ENCODE measurements around the gene PIEZO2.
"Not testable (repeated sequence)": the region's sequence is repeated elsewhere in the genome, so short reads cannot be mapped to it uniquely, and the experiment has no call there.

The PIEZO2 gene

DNA sequence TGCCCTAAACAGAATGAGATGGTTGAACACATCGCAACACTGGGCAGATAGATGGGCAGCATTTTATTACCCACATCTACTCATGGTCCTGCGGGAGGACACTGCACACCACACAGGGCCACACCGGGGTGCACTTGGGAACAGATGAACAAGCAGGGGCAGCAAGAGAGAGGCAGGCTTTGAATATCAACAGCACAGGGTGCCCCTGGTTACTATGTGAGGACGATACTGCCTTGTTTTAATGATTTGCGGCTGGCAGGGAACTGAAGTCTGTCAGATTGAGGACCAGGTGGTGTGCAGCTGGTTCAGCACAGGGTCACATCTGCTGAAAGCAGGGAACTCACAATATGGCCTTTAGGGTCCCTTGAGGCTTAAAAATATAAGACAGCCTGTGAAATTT lies 195.7 kb downstream of the PIEZO2 start:
- DNase-seq, result no peak

DNA sequence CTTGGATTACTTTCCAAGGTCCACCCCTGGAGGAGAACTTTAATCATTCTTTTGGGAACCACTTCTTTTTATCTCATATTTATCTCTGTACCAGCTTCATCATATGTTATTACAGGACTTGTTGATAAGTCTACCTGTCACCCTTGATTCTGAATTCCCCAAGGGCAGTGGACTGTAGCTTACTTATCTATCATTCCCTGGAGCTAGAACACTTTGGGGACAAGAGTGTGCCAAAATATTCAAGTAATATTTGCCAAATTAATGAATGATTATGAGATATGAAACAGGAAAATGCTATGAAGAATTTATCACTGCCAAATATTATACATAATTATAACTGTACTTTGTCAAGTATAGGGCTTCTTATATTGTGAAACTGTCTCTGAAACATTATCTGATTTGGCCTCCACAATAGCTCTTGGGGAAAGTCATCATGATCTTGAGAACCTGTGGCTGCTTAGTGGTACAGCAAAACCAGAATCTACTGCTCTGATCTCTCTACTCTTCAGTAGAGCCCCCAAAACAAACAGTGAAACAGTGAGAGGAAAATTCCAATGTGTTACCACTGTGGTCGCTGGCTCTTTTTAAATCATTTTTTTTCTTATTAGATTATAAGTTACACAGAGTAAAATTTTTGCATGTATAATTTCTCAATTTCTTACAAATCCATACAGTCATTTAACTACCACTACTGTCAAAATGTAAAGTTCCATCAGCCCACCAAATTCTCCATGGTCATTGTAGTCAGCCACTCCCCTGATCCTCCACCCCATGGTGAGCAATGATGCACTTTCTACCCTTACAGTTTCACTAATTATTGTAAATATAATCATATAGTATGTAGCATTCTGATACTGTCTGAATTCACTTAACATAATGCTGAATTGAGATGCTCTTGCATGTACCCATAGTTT lies 197.5 kb downstream of the PIEZO2 start:
- DNase-seq, result no peak

DNA sequence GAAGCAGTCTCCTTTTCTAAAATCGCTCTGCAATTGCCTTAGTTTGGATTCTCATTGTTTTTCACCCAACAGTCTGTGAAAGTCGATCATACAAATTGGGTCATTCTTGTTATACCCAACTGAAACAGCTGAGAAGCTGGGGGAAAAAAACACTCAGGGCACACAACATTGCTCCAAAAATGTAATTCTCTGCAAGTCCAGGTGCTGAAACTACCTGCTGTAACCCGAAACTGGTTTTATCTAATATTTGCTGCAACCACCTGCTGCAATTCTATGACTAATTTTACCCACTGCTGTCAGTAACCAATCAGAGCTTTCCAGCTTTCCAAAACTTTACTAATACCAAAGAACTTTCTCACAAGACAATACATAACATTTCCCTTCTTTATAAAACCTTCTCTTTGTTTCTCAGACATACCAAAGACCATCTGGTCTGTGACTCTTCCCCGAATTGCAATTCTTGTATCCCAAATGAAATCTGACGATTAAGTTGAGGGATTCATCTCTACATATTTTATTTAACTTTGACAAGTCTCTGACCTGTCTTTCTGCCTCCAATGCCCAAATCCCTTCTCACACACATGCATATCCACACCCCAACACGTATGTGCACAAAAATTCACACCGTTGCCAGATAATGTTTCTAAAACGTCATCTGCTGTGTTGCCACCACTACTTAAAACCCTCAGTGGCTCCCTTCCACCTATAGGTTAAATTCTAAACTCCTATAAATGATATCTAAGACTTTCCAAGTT lies 198.3 kb downstream of the PIEZO2 start:
- DNase-seq, result no peak

DNA sequence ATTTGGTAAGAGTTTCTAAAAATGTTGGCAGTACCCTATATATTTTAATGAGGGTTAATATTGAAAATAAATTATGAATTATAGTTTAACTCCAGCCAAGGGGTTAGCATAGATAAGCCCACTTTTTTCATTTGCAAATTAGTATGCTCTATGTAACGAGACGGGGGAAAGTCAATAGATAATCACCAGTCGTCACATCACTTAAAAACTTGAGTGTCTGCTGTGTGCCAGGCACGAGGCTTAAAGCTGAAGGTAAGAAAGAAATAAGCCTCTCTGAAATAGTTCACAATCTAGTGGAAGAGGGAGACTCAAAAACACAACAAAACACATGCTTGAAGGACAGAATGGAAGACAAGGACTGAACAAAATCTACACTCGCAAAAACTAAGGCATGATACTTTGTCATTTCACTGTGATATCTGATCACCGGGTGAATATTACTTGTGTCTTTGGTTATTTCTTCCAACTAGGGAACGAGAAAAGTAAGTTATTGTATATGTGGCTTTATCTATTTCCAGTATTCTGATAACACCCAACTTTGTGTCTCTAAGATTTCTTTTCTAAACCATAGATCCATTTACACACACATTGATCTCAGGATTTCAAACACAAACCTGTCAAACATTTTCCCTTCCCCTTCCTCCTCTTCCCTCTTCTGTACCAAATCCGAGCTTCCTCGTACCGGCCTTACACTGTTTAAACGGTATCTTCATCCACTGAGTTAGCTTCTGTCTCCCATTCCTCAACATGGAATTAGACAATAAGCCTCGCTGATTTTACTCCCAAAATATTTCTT lies 199.1 kb downstream of the PIEZO2 start:
- no peak for DNase-seq

DNA sequence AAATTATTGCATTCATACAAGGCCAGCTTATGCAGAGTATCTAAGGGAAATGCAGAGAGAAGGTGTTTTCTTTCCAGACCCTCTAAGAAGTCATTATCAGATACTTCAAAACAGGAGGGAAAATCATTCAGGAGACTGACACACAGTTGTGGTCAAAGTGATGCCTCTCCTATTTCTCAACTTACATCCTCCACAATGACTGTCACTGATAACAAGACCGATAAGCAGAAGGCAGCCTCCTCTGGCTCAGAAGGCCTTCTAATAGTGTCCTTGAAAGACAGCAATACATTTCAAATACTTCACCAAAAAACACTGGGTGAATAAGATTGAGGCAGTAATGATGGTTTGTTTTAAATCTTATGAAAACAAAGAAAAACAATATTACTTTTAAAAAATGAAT lies 199.7 kb downstream of the PIEZO2 start:
- no peak for DNase-seq

DNA sequence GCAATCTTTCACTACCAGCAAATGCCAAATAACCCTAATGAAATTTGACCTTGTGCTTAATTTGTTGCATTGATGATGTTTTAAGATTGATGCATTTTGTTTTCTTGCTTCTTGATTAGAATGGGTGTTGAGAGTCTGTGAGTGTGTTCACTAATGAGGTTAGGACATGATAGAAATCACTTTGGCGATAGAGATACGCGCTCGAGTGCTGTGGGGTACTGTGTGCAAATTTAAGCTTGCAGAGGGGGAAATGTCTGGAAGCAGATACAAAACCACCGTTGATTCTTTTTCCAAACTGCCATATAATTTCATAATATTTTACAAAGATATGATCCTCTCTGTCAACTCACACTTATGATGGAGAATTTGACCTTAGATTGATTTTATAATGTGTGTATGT lies 200.9 kb downstream of the PIEZO2 start:
- no peak for DNase-seq

DNA sequence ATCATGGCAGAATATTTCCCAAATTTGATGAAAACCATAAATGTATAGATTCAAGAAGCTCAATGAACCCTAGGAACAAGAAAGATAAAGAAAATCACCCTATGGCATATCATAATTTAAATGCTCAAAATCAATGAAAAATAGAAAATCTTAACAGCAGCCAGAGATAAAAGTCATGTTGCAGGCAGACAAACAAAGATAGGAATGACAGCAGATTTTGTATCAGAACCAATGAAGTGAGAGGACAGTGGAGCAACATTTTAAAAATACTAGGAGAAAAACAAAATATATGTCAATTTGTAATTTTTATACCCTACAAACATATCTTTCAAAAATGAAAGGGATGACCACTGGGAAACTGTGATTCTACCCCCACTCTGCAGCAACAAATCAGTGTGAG lies 203.3 kb downstream of the PIEZO2 start:
- no peak for DNase-seq

DNA sequence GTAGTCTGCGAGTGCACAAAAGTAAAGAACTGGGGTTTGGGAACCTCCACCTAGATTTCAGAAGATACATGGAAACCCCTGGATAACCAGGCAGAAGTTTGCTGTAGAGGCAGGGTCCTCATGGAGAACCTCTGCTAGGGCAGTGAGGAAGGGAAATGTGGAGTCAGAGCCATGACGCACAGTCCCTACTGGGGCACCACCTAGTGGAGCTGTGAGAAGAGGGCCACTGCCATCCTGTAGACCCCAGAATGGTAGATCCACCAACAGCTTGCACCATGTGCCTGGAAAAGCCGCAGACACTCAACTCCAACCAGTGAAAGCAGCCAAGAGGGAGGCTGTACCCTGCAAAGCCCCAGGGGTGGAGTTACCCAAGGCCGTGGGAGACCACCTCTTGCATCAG lies 206.4 kb downstream of the PIEZO2 start:
- DNase-seq, result no peak

DNA sequence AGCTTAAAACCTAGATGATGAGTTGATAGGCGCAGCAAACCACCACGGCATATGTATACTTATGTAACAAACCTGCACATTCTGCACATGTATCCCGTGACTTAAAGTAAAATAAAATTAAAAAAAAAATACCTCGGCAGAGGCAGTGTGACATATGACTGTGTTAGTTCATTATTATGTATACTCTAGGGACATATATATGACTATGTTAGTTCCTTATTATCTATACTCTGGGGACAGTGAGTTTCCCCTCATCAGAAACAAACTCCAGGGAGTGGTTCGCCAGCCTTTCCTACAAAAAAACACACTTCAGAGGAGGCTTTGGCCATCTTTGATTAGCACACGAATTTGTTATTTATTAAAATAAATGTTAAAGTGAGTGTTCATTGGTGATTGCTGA lies 209.5 kb downstream of the PIEZO2 start:
- DNase-seq, result no peak

DNA sequence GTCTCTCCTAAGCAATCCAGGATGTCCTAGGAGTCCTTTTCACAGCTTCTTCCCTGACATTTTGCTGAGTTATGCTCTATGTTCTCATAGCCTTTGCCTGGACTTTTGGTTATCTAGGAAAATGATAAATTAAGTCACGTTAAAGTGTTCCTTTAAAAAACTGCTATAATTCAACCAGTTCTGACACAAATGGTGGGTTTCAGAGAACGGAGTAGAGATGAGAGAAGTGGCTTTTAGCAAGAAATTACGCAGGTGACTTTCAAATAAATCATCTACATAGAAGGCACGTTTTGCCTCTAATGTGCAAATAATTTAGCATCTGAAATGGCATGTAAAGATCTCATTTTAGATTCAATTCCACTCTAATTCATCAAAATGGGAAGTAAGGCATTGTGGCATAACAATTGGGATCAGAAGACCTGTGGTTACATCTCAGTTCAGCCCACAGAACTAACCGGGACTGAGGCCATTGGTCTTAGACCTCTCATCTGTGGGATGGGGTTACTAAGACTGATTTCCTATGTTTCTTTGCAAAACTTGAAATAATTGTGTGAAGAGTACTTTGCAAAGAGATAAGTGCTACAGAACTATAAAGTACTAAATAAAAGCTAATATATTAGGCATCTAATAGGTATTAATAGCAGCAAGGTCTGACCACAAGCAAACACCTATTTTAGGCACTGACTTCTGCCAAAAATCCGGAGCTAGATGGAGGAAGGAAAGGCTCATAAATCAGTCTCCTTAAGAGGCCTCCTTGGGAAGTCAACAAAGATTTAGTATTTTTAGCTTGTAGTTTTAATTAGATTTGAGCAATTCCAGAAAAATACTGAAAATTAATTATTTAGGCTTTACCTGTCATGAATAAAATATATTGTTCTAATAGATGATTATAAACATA lies 211.4 kb downstream of the PIEZO2 start:
- DNase-seq, result no peak

DNA sequence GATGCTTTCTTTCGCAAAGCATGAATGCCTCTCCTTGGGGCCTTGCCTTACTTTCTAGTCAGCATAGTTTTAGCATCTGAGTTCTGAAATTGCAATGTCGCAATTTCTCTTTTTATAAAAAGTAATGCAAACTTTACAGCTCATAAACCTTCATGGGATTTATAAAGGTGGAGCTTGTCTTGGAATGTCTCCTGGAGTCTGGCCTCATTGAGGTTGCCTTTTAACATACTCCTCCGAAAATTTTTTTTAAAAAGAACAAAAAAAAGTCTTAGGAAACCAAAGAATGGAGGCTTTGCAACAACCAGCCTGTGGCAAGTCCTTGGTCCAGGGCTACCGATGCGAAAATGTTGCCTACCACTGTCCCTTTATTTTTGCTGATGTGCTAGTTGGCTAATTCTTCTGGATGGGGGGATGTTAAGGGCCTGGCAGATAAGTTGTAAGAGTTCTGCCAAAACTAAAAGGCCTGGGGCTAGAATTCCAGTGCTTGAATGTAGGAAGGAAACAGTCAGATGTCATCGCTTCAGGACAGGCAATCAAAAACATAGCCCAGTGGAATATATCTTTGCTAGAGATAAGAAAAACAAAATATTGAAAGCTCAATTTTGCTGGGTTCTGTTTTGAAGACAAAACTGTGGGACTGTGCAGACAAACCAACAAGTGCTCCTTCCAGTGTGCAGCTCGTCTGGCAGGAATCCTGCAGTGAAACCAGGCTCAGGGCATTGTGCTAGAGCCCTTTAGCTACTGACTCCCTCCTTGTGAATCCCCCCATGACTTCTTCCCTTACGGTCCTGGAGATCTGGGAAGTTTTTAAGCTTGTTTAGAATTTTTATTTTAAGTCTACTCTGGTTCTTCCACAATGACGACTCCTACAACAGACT lies 213.0 kb downstream of the PIEZO2 start:
- DNase-seq, result no peak

DNA sequence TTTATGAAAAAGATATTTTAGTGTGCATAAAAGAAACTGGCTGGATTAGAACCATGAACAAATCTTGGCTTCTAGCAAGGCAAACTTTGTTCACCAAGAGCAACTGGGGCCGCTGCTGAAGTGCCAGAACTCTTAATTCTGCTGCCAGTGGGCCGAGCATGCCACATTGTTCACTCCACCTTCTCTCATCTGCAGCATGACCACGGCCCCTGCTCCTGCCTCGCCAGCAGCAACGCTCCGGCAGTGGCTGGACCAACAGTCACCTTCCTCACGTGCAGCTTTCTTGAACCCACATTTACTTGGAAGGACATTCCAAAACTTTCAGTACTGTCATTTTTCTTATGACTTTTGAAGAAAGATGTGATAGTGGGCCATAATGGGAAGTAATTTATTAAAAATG lies 213.8 kb downstream of the PIEZO2 start:
- no peak for DNase-seq

DNA sequence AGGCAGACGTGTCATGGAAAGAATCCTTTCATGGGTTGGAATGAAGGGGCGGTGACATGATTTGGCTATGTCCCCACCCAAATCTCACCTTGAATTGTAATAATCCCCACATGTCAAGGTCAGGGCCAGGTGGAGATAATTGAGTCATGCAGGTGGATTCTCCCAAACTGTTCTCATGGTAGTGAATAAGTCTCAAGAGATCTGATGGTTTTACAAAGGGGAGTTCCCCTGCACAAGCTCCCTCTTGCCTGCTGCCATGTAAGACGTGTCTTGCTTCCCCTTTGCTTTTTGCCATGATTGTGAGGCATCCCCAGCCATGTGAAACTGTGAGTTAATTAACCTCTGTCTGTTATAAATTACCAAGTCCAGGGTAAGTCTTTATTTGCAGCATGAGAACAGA lies 215.7 kb downstream of the PIEZO2 start:
- not testable (repeated sequence) for DNase-seq

DNA sequence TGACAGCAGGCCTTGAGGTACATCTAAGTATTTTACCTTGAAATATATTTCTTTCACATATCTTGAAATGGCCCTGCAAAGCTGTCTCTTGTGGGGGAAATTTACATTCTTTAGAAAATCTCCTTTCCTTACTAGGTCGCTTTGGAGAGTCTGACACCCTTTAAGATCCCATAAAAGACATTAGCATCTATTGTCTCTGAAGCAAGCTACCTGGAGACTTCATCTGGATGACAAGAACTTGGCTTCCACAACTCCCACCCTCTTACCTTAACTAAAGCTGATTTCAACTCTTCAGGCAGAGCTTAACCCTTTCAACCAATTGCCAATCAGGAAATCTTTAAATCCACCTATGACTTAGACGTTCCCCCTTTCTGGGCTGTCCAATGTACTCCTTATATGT lies 219.3 kb downstream of the PIEZO2 start:
- DNase-seq, result no peak

DNA sequence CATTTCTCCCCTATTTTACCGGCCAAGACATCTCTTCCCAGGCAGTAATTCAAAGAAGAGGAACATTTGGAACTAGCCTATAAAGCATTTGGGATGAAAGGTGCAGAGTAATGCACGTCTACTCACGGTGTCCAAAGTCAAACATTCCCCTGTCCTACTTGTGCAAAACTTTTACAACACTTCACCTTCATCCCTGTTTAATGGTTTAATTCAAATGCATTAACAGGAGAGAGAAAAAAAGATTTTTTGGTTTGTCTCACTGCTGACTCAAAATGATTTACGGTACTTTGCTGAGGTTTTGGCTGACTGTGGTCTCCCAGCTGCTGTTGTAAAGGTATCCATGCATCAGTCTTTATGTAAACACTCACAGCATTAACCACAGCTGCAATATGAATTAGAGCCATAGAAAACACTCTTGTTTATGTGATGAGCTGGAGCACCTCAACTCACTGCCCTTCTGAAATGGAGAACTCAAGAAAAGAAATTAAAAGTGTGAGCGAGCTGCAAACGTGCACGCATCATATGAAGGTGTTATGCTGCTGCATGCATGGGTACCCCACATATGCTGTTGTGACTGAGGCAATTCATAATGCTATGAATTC lies 220.5 kb downstream of the PIEZO2 start:
- no peak for DNase-seq

DNA sequence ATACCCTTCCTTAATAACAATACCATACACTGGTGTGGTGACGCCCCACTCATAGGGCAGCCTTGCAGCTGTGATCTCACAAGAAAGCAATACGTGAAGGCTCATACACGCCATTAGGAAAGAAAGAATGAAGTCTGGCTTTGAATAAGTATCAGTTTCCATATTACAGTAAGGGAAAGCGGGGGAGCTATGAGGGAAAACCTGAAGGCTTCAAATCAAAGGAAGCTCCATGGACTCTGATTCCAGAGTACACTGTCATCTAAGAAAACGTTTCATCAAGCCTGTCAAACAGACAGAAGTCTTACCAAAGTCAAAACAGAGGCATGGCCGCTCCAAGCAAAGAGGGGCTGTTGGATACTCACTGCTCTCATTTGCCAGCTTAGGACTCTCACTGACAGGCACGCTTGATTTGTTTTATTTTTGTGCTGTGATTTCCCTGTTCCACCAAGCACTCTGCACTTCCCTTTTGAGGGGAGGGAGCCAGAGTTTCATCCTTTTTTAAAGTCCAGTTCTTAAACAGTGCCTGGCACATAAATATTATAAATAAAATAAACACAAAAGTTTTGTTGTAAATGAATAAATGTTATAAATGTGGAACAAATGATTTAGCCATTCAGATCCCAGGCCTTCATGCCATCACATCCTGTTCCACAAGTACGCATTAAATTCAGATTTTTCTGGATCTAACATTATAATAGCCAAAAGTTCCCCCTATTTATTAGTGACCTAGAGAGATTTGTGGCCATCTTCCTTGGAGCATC lies 221.2 kb downstream of the PIEZO2 start:
- DNase-seq, result no peak

DNA sequence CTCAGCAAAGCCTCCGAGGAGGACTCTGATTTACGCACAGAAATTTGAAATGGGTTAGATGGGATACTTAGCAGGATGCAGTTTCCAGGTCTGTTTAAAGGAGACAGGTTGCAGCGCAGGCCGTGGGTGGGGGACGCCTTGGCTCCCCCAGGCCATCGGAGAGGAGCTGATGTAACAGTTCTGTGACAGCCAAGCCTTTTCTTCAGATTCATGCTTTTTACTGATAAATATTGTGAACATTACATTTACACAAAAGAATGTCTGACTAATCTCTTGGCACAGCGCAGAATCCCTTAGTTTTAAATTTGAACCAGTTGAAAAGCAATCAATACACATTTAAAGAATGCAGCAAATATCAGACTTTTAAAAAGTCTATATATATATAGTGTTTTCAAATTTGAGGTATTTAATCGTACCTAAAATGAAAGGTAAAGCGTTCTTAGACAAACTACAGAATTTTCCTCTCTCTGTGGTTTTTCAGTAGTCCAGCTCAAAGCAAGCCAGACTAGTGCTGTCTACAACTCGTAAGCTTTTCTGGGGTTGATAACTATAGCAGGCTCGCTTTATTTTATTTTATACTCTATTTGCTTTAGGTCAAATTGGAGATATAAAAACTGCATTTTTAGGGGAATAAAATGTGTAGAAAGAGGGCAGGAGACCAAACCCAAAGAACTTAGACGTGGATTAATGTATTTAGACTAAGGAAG lies 221.9 kb downstream of the PIEZO2 start:
- no peak for DNase-seq

DNA sequence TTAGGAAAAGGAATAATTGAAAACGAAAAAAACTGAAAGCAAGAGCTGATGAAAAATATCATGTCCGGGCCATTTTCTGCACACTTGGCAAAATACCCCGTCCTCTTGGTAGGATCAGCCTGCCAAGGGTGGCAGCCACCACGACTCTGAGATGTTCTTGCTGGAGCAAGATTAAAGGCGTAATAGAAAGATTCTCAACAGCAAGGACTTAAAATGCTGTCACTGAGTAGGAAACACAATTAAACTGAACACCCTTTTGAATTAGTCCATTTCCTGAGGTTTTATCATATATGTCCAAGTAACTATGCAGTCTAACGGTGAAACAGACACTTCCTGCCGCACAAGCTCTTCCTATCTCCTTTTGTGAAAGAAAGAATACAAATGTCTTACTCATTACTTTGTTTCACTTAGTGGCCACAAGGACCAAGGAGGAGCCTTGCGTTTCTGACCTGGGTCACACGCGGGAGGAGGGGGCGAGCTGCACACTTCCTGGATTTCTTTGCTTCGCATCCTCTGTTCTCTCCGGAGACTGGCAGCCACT lies 222.7 kb downstream of the PIEZO2 start:
- DNase-seq, result no peak

DNA sequence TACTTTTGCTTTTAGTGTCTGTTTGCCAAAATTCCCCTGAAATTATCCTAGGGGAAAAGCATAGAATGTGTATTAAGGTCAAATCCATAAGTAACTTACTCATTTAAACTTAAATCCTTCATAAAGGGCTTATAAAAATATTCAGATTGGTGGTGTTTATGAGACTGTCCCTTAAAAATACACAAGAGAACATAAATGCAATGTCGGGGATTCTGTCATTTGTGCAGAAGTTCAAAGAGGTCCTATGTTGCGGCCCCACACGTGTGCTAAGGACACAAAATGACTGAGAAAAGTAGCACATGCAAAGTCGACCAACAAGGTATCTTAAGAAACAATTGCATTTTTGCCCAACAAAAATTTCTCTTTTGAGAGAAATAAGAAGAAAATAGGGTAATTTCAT lies 225.1 kb downstream of the PIEZO2 start:
- DNase-seq, result no peak

All from CD4-positive, alpha-beta T cell treated with Interleukin-17A for 1 hour (primary cell).